GM18498 (cell line): ENCODE data around the gene LMNB1.

ENCODE experiments used
- ATAC-seq: cut with Tn5 transposase; IDR thresholded peaks from one replicate; pipeline ENCODE4 v1.9.1; 2021; ENCODE audit warnings: mild to moderate bottlenecking, moderate library complexity; ENCODE audit not compliant: unreplicated experiment

The LMNB1 gene

DNA sequence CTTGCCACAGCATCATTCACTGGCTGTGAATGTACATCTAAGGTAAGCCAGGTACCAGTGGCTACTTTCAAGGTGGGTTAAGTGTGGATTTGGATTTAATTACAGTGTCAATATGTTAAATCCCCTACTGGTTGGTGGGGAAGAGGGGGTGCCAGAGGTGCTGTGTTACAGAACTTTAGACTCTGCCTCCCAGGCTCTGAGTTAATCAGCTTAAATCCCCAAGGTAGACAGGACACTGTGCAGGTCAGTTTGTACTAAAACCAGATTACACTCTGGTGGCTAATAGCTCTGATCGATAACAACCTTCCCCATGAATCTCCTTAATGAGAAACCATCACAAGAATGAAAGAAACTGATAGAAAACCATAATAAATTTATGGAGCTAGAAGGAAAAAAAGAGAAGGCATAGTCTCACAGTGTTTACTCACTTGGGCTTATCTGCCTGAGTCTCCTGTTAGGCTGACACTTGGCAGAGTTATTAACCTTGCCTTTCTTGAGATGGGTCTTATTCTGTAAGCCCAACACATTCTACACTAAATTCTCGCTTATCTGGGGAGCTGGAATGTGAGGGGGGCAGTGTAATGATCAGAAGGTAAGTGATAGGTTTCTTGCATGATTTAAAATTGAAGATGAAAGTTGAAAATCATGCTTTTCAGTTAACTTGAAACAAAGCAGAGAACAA is 106.8 kb downstream of the LMNB1 start:
- no peak for ATAC-seq

DNA sequence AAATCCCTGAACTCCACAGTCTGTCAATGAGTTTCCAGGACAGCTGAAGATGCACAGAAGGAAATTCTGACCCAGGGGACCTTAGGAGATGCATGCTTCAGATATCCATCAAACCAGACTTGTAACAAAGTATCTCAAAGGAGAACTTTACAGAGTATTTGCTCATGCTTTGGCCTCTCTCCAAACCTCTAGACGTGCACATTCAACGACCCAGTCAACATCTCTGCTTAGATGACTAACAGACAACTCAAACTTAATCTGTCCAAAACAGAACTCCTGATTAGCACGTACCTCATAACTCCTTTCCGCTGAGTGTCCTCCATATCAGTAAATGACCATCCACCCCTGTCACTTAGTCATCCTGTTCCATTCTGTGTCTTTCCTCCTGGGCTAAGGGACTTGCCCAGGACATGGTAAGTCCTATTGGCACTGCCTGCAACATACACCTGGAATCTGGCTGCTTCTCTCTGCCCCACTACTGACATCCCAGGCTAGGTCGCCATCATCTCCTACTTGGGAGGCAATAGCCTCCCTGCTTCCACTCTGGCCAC is 107.4 kb downstream of the LMNB1 start:
- no peak for ATAC-seq
